HG03469 (cell line): ENCODE results near the gene PDE9A.
"Not testable (repeated sequence)": the region's sequence is repeated elsewhere in the genome, so short reads cannot be mapped to it uniquely, and the experiment has no call there.

Experiments used
- ATAC-seq: cut with Tn5 transposase; IDR thresholded peaks from one replicate; pipeline ENCODE4 v1.9.1; 2021; ENCODE audit warnings: mild to moderate bottlenecking, moderate library complexity, moderate number of reproducible peaks; ENCODE audit not compliant: unreplicated experiment

The PDE9A gene

GRCh38 chr21:42785666-42786427 is 132.4 kb downstream of the PDE9A start:
- ATAC-seq: no peak

DNA sequence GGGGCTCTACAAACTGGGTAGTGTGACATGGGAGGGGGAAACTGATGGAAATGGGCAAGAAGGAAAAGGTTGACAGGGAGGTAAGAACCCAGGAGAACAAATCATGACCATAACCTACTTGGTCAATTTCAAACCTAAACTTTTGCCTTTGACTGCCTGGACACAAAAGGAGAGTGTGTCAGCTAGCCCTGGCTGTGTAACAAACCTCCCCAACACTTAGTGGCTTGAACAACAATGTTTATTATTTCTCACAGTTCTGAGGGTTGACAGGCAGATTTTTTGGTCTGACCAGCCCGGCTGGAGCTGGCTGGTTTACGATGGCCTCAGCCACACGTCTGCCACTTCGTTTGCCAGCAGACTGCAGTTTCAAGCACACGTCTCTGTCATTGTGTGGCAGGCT is 133.5 kb downstream of the PDE9A start:
- ATAC-seq: no peak

- no peak for ATAC-seq
Observed at GRCh38 chr21:42787613-42788012, 134.2 kb downstream of the PDE9A start.

DNA sequence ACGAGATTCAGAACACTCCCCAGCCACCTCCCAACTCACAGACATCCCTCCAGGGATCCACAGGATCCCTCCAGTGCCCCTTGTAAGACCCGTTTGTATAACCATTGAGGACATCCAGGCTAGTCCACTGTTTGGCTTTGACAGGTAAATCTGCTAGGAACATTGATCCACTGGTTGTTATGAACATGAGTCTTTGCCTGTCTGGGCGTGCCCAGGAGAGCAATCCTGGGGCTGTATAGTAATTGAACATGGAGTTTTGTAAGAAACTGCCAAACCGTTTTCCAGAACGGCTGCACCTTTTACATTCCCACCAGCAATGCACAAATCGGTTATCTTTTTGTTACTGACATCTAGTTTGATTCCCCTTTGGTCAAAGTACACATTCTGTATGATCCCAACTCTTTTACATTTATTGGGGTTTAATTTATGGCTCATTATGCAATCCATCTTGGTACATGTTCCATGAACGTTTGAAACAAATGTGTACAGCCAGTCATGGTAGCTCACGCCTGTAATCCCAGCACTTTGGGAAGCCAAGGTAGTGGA is 137.2 kb downstream of the PDE9A start:
- no peak for ATAC-seq

GRCh38 chr21:42793774-42794173 is 140.4 kb downstream of the PDE9A start:
- ATAC-seq: no peak

DNA sequence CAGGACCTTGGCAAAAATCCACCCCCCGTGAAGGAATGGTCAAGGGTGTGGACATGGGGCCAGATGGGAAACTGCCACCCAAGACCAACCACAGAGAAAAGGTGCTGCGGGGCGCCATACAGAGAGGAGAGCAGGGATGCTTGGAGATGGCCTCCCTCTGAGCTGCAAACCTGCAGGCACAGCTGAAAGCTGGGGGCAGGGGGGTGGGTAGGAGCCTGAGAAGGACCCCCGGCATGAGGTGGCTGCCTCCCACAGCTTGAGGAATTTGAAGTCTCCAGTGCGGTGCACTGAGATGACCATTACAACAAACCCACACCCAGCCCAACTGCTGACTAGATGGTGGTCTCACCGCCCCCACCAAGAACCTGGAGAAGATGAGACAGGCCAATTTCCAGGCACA is 141.1 kb downstream of the PDE9A start:
- no peak for ATAC-seq

- no peak for ATAC-seq
Observed at GRCh38 chr21:42796327-42797062, 143.1 kb downstream of the PDE9A start.

GRCh38 chr21:42797522-42797921 is 144.1 kb downstream of the PDE9A start:
- ATAC-seq: no peak

GRCh38 chr21:42798106-42798505 is 144.7 kb downstream of the PDE9A start:
- ATAC-seq: no peak

GRCh38 chr21:42799516-42799915 is 146.1 kb downstream of the PDE9A start:
- no peak for ATAC-seq

- ATAC-seq: no peak
Observed at GRCh38 chr21:42799948-42800347, 146.5 kb downstream of the PDE9A start.

DNA sequence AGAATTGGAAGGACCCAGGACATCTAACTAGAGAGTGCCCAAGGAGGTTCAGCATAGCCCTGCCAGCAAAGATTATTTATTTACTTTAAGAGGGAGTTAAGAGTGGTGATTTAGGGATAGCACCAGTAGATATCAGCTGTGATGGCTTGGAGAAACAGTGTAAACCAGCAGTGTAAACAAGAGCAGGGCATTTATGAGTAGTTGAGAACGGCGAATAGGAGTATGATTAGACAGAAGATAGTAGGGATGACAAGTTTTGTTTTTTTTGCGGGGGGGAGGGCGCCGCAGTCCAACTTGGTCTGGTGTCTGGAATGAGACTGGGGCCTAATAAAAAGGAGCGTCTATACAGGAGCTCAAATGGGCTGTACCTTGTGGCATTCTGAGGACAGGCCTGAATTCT is 148.2 kb downstream of the PDE9A start:
- ATAC-seq: not testable (repeated sequence)

GRCh38 chr21:42806509-42807140 is 153.2 kb downstream of the PDE9A start:
- ATAC-seq: no peak

GRCh38 chr21:42807293-42807895 is 154.0 kb downstream of the PDE9A start:
- not testable (repeated sequence) for ATAC-seq

GRCh38 chr21:42807938-42808613 is 154.7 kb downstream of the PDE9A start:
- ATAC-seq: no peak

GRCh38 chr21:42809171-42809570 is 155.8 kb downstream of the PDE9A start:
- ATAC-seq: no peak

- ATAC-seq: no peak
Observed at GRCh38 chr21:42809577-42810475, 156.4 kb downstream of the PDE9A start.

DNA sequence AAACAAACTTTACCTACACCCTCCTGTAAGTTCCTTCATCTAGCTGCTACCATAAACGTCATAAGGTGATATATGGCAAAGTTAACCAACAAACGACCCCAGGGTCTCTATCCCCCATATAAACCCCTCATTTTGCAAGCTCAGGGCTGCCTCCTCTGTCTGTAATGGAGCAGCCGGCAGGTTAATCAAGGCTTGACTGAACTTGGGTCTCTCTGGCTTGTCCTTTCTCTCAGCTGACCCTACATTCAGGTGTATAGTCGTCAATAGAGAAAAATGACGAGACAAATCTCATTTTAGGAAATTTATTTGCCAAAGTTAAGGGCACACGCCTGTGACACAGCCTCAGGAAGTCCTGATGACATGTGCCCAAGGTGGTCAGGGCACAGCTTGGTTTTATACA is 158.5 kb downstream of the PDE9A start:
- ATAC-seq: no peak

- not testable (repeated sequence) for ATAC-seq
Observed at GRCh38 chr21:42812528-42813241, 159.3 kb downstream of the PDE9A start.
